Naive thymus-derived CD4-positive, alpha-beta T cell (primary cell): Measurements from ENCODE around the gene GTPBP3. TPM values are rescaled to one million over a fixed set of nuclear protein-coding genes. Genes with fewer than 3 reads are reported as not detected.

ENCODE experiments used
- ATAC-seq: fragments of 150-1000 bp; cut with Tn5 transposase; 2 replicates; pipeline ENCODE4 v1.10.0; 2021; ENCODE audit warnings: mild to moderate bottlenecking, moderate library complexity
- CTCF ChIA-PET: fragments of 350-600 bp; sonication (Branson Sonifier 250); formaldehyde crosslinking; loops from one replicate; lab custom pipeline; 2021; ENCODE audit warnings: antibody characterized with exemption; lab: Charles Lee
- POLR2A ChIA-PET: fragments of 350-600 bp; sonication (Branson Sonifier 250); formaldehyde crosslinking; loops from one replicate; lab custom pipeline; 2021; ENCODE audit warnings: antibody characterized with exemption, inconsistent platforms; lab: Charles Lee
- DNase-seq, 9 donors: peaks; one replicate each; pipeline versions ENCODE4 v3.0.0 to v3.0.0-alpha.2; 2020 to 2022; ENCODE audit warnings: mixed read lengths in 1 of 9
- H3K27ac ChIP-seq: one replicate; pipeline ENCODE4 v1.7.0; 2013; ENCODE audit warnings: mild to moderate bottlenecking, low read depth, low read length, moderate library complexity
- H3K27me3 ChIP-seq, 2 donors: one replicate each; pipeline ENCODE4 v1.7.0; 2013; ENCODE audit warnings: low read length in 2 of 2, mild to moderate bottlenecking in 2 of 2, moderate library complexity in 2 of 2; ENCODE audit not compliant: control insufficient read depth in 2 of 2, insufficient read depth in 2 of 2
- H3K36me3 ChIP-seq, 3 experiments: 1 replicate in 2 of 3; 2 replicates in 1 of 3; pipeline ENCODE4 v1.7.0; 2013; ENCODE audit warnings: low read length in 3 of 3, mild to moderate bottlenecking in 3 of 3, moderate library complexity in 1 of 3; ENCODE audit not compliant: insufficient read depth in 3 of 3, control insufficient read depth in 2 of 3
- H3K4me1 ChIP-seq, 2 donors: one replicate each; pipeline ENCODE4 v1.7.0; 2013; ENCODE audit warnings: low read length in 2 of 2, mild to moderate bottlenecking in 2 of 2, moderate library complexity in 1 of 2; ENCODE audit not compliant: control insufficient read depth in 2 of 2, insufficient read depth in 2 of 2
- H3K4me3 ChIP-seq: 2 replicates; pipeline ENCODE4 v1.7.0; 2013; ENCODE audit warnings: mild to moderate bottlenecking, low read length
- H3K9me3 ChIP-seq, 3 experiments: 1 replicate in 2 of 3; 2 replicates in 1 of 3; pipeline ENCODE4 v1.7.0; 2013; ENCODE audit warnings: low read length in 3 of 3; ENCODE audit not compliant: control insufficient read depth in 2 of 3
- H3K27ac Mint-ChIP-seq, 9 donors: one replicate each; pipeline ENCODE4 v1.8.0; 2020 to 2022; ENCODE audit warnings: mixed read lengths in 9 of 9, mild to moderate bottlenecking in 8 of 9, moderate library complexity in 5 of 9, inconsistent platforms in 2 of 9
- H3K27me3 Mint-ChIP-seq, 5 donors: one replicate each; pipeline ENCODE4 v1.8.0; 2021 to 2022; ENCODE audit warnings: mixed read lengths in 5 of 5, mild to moderate bottlenecking in 1 of 5
- H3K36me3 Mint-ChIP-seq, 5 donors: one replicate each; pipeline ENCODE4 v1.8.0; 2020 to 2022; ENCODE audit warnings: mixed read lengths in 5 of 5, mild to moderate bottlenecking in 3 of 5, inconsistent platforms in 1 of 5
- H3K4me1 Mint-ChIP-seq, 7 donors: one replicate each; pipeline ENCODE4 v1.8.0; 2020 to 2022; ENCODE audit warnings: mixed read lengths in 7 of 7, mild to moderate bottlenecking in 3 of 7, inconsistent platforms in 1 of 7
- H3K4me3 Mint-ChIP-seq, 10 donors: one replicate each; pipeline ENCODE4 v1.8.0; 2020 to 2022; ENCODE audit warnings: mild to moderate bottlenecking in 10 of 10, mixed read lengths in 10 of 10, moderate library complexity in 6 of 10, inconsistent platforms in 2 of 10
- H3K9me3 Mint-ChIP-seq, 11 donors: one replicate each; pipeline ENCODE4 v1.8.0; 2020 to 2022; ENCODE audit warnings: mixed read lengths in 11 of 11, mild to moderate bottlenecking in 4 of 11, inconsistent platforms in 1 of 11, moderate library complexity in 1 of 11
- intact Hi-C, 2 donors: fragments of 100-400 bp; cut with micrococcal nuclease; formaldehyde crosslinking; loops; one replicate each; pipeline ENCODE4 v1.15.1; 2023
- polyA plus RNA-seq, 2 donors: library from polyadenylated mRNA; unstranded; fragments of 300-500 nt; fragmentation: Illumina TruSeq; gene quantifications; one replicate each; pipeline ENCODE4 v1.2.3, GENCODE V29; 2021
- total RNA-seq, 6 experiments: library from RNA in 5 of 6; stranded (reverse) in 5 of 6; gene quantifications; 1 replicate in 5 of 6; 2 replicates in 1 of 6; pipeline ENCODE4 v1.2.3 and lab custom pipeline; 2021 to 2026

The GTPBP3 gene
- total and polyA plus RNA-seq, 7 experiments from 2014 or later, result 5.1 to 59.8 (median 36.8) TPM

- CTCF ChIA-PET, result interaction anchor here (0.6 kb wide), 2 partner anchors 19 to 20 kb away, joined by 3 read pairs; no protein-coding TSS in a partner anchor
- POLR2A ChIA-PET, result interaction anchor here (0.8 to 3.1 kb wide), 3 partner anchors 11 to 116 kb away, joined by 3 to 18 read pairs (median 4); partner anchors contain the start of gene ANO8
- Mint-ChIP-seq H3K4me3 (peak within 1 kb of the TSS; percentile 71 to 91 (median 81)), H3K9me3 (peaks cover 0 to 1% (median 0%) of the 10 kb centered on the region in 11 donors), H3K36me3 (peaks cover 0 to 5% (median 0%) of the 10 kb centered on the region in 5 donors), H3K4me1 (peaks cover 16 to 48% (median 42%) of the 10 kb centered on the region in 7 donors), H3K27ac (peak within 1 kb of the TSS; percentile 67 to 90 (median 74)), H3K27me3 (no peaks in the 10 kb centered on the region)
- DNase-seq (peak; percentile 87 to 94 (median 90)), ATAC-seq (peak; percentile 87)
- Histone ChIP-seq H3K4me1 (peaks cover 15 to 22% of the 10 kb centered on the region in 2 donors), H3K9me3 (no peaks in the 10 kb centered on the region), H3K36me3 (peaks cover 0 to 8% (median 0%) of the 10 kb centered on the region in 3 experiments), H3K4me3 (peak within 1 kb of the TSS; percentile 79), H3K27ac (peak within 1 kb of the TSS; percentile 85), H3K27me3 (no peaks in the 10 kb centered on the region)
- intact Hi-C loops, result loop anchor here (10.0 kb wide), 2 partner anchors 809 to 1221 kb away; partner anchors contain the start of genes C19orf44 (in 1 of the 2), CALR3 (in 1 of the 2) and ELL (in 1 of the 2)
These were observed 34.0 kb upstream of the GTPBP3 start, which contains the start of gene ABHD8 for GRCh38 chr19:17303167-17303939. Gene ABHD8 (minus strand): TSS chr19:17303425. CDS start chr19:17301616, 1,809 bp downstream.

- peak overlapping the region; percentile 79 for H3K4me3 ChIP-seq
- peak overlapping the region; percentile 85 for H3K27ac ChIP-seq
- H3K4me1 ChIP-seq, result peaks cover 15 to 22% of the 10 kb centered on the region in 2 donors
- H3K4me1 Mint-ChIP-seq, result peaks cover 16 to 49% (median 43%) of the 10 kb centered on the region in 7 donors
- CTCF ChIA-PET, result interaction anchor here (0.6 kb wide), 1 partner anchor 20 kb away, joined by 3 read pairs; no protein-coding TSS in a partner anchor
- H3K27ac Mint-ChIP-seq, result peak overlapping the region in 6 of 9 donors; percentile 20 to 90 (median 65)
- POLR2A ChIA-PET, result interaction anchor here (0.5 to 3.1 kb wide), 5 partner anchors 11 to 117 kb away, joined by 3 to 18 read pairs (median 3); partner anchors contain the start of gene ANO8
- intact Hi-C loops, result loop anchor here (10.0 kb wide), 2 partner anchors 809 to 1221 kb away; partner anchors contain the start of genes C19orf44 (in 1 of the 2), CALR3 (in 1 of the 2) and ELL (in 1 of the 2)
- H3K27me3 Mint-ChIP-seq, result no peaks in the 10 kb centered on the region
- H3K27me3 ChIP-seq, result no peaks in the 10 kb centered on the region
- ATAC-seq (no peak), DNase-seq (no peak)
- peak overlapping the region; percentile 71 to 87 (median 79) for H3K4me3 Mint-ChIP-seq
- peaks cover 0 to under 1% (median 0%) of the 10 kb centered on the region in 5 donors for H3K36me3 Mint-ChIP-seq
- H3K9me3 Mint-ChIP-seq, result no peaks in the 10 kb centered on the region
- H3K9me3 ChIP-seq, result no peaks in the 10 kb centered on the region
- peaks cover 0 to 4% (median 0%) of the 10 kb centered on the region in 3 experiments for H3K36me3 ChIP-seq
These were observed 33.4 kb upstream of the GTPBP3 start for GRCh38 chr19:17303940-17304267.

GRCh38 chr19:17304386-17305215, 32.8 kb upstream of the GTPBP3 start:
- Mint-ChIP-seq H3K4me3 (peak overlapping the region; percentile 84 to 94 (median 90)), H3K27me3 (no peaks in the 10 kb centered on the region), H3K9me3 (no peaks in the 10 kb centered on the region), H3K36me3 (peaks cover 0 to 4% (median 0%) of the 10 kb centered on the region in 5 donors), H3K4me1 (peaks cover 22 to 56% (median 50%) of the 10 kb centered on the region in 7 donors), H3K27ac (peak overlapping the region; percentile 26 to 93 (median 90))
- ChIA-PET CTCF (interaction anchor here (0.6 to 1.3 kb wide), 7 partner anchors 7 to 92 kb away, joined by 3 to 5 read pairs (median 3); partner anchors contain the start of genes ANO8 and BABAM1), POLR2A (interaction anchor here (0.5 to 5.8 kb wide), 14 partner anchors 12 to 832 kb away, joined by 3 to 56 read pairs (median 4); partner anchors contain the start of genes ANKLE1, ANO8, BABAM1 and GTPBP3)
- Histone ChIP-seq H3K36me3 (peaks cover 0 to 7% (median 0%) of the 10 kb centered on the region in 3 experiments), H3K9me3 (no peaks in the 10 kb centered on the region), H3K4me1 (peaks cover 15 to 22% of the 10 kb centered on the region in 2 donors), H3K27ac (peak overlapping the region; percentile 40), H3K27me3 (no peaks in the 10 kb centered on the region), H3K4me3 (no peak overlapping the region)
- DNase-seq, result no peak
- ATAC-seq, result no peak
- intact Hi-C loops, result loop anchor here (1.0 to 10.0 kb wide), 13 partner anchors 12 to 1927 kb away; partner anchors contain the start of genes BABAM1 (in 2 of the 2), C19orf44 (in 2 of the 2), CALR3 (in 2 of the 2) and HAUS8 (in 2 of the 2)

- H3K9me3 Mint-ChIP-seq, result no peaks in the 10 kb centered on the region
- H3K36me3 ChIP-seq, result peaks cover 0 to 8% (median 0%) of the 10 kb centered on the region in 3 experiments
- H3K4me3 ChIP-seq, result peak overlapping the region; percentile 93
- H3K27ac Mint-ChIP-seq, result peak overlapping the region; percentile 26 to 93 (median 90)
- peak overlapping the region; percentile 40 for H3K27ac ChIP-seq
- DNase-seq (no peak), ATAC-seq (no peak)
- ChIA-PET POLR2A (interaction anchor here (0.6 to 5.8 kb wide), 10 partner anchors 12 to 832 kb away, joined by 3 to 56 read pairs (median 5); partner anchors contain the start of genes ANKLE1, ANO8, BABAM1 and GTPBP3), CTCF (interaction anchor here (0.6 to 1.3 kb wide), 8 partner anchors 8 to 228 kb away, joined by 3 to 5 read pairs (median 3); partner anchors contain the start of genes ANO8 and BABAM1)
- H3K27me3 ChIP-seq, result no peaks in the 10 kb centered on the region
- H3K4me1 ChIP-seq, result peaks cover 17 to 26% of the 10 kb centered on the region in 2 donors
- intact Hi-C loops, result loop anchor here (1.0 to 10.0 kb wide), 13 partner anchors 13 to 1928 kb away; partner anchors contain the start of genes BABAM1 (in 2 of the 2), C19orf44 (in 2 of the 2), CALR3 (in 2 of the 2) and HAUS8 (in 2 of the 2)
- H3K4me1 Mint-ChIP-seq, result peaks cover 24 to 59% (median 52%) of the 10 kb centered on the region in 7 donors
- H3K27me3 Mint-ChIP-seq, result no peaks in the 10 kb centered on the region
- H3K36me3 Mint-ChIP-seq, result peaks cover 0 to 4% (median 0%) of the 10 kb centered on the region in 5 donors
- no peaks in the 10 kb centered on the region for H3K9me3 ChIP-seq
- H3K4me3 Mint-ChIP-seq, result peak overlapping the region; percentile 82 to 94 (median 90)
These were observed 32.2 kb upstream of the GTPBP3 start for GRCh38 chr19:17305216-17305516.

- ChIA-PET CTCF (interaction anchor here (0.6 to 1.3 kb wide), 8 partner anchors 9 to 588 kb away, joined by 3 to 5 read pairs (median 3); partner anchors contain the start of genes ANO8 and BABAM1), POLR2A (interaction anchor here (0.6 to 5.8 kb wide), 17 partner anchors 13 to 939 kb away, joined by 3 to 56 read pairs (median 5); partner anchors contain the start of genes ANKLE1, ANO8, BABAM1 and GTPBP3)
- DNase-seq (peak; percentile 81 to 96 (median 93)), ATAC-seq (peak; percentile 65)
- H3K9me3 ChIP-seq, result no peaks in the 10 kb centered on the region
- Mint-ChIP-seq H3K4me1 (peaks cover 28 to 64% (median 57%) of the 10 kb centered on the region in 7 donors), H3K36me3 (peaks cover 0 to 6% (median 0%) of the 10 kb centered on the region in 5 donors), H3K27me3 (no peaks in the 10 kb centered on the region), H3K27ac (peak within 1 kb of the TSS; percentile 82 to 93 (median 90)), H3K9me3 (no peaks in the 10 kb centered on the region), H3K4me3 (peak within 1 kb of the TSS; percentile 82 to 94 (median 90))
- intact Hi-C loops, result loop anchor here (1.0 to 10.0 kb wide), 13 partner anchors 13 to 1928 kb away; partner anchors contain the start of genes BABAM1 (in 2 of the 2), C19orf44 (in 2 of the 2), CALR3 (in 2 of the 2) and HAUS8 (in 2 of the 2)
- H3K27ac ChIP-seq, result peak within 1 kb of the TSS; percentile 81
- H3K4me1 ChIP-seq, result peaks cover 22 to 32% of the 10 kb centered on the region in 2 donors
- peak within 1 kb of the TSS; percentile 93 for H3K4me3 ChIP-seq
- no peaks in the 10 kb centered on the region for H3K27me3 ChIP-seq
- H3K36me3 ChIP-seq, result peaks cover 0 to 8% (median 0%) of the 10 kb centered on the region in 3 experiments
These were observed 31.7 kb upstream of the GTPBP3 start, which contains the start of gene MRPL34 for GRCh38 chr19:17305517-17306284. Gene MRPL34 (plus strand): TSS chr19:17305872. CDS start chr19:17305893, 21 bp downstream.
